GM06990 (cell line): ENCODE data around the gene ATP23.

ENCODE experiments used
- DNase-seq: peaks from one replicate; pipeline ENCODE4 v3.0.0-alpha.2; 2011; ENCODE audit not compliant: insufficient read length; ENCODE audit errors: extremely low read depth
- H3K27me3 ChIP-seq: replicated peaks from 2 replicates; pipeline ENCODE4 v1.6.0; 2011; ENCODE audit warnings: low read length; ENCODE audit not compliant: control insufficient read depth, insufficient read depth
- H3K36me3 ChIP-seq: 2 replicates; pipeline ENCODE4 v1.5.1; 2011; ENCODE audit warnings: low read length; ENCODE audit not compliant: control insufficient read depth, insufficient read depth
- H3K4me3 ChIP-seq: replicated peaks from 2 replicates; pipeline ENCODE4 v1.5.1; 2011; ENCODE audit warnings: low read depth, mild to moderate bottlenecking, control low read depth, low read length
- TF ChIP-seq, protein P1 (sequence below): IDR thresholded peaks from 2 replicates; pipeline ENCODE4 v1.5.1; 2011; ENCODE audit warnings: low read length, control low read depth, mild to moderate bottlenecking, inconsistent platforms; ENCODE audit not compliant: insufficient read depth, poor library complexity, severe bottlenecking

Gene ATP23

GRCh38 chr12:57993030-57993429, 51.7 kb downstream of the ATP23 start:
- no peak for DNase-seq

GRCh38 chr12:57993834-57994233, 52.5 kb downstream of the ATP23 start:
- TF ChIP-seq, protein P1, sequence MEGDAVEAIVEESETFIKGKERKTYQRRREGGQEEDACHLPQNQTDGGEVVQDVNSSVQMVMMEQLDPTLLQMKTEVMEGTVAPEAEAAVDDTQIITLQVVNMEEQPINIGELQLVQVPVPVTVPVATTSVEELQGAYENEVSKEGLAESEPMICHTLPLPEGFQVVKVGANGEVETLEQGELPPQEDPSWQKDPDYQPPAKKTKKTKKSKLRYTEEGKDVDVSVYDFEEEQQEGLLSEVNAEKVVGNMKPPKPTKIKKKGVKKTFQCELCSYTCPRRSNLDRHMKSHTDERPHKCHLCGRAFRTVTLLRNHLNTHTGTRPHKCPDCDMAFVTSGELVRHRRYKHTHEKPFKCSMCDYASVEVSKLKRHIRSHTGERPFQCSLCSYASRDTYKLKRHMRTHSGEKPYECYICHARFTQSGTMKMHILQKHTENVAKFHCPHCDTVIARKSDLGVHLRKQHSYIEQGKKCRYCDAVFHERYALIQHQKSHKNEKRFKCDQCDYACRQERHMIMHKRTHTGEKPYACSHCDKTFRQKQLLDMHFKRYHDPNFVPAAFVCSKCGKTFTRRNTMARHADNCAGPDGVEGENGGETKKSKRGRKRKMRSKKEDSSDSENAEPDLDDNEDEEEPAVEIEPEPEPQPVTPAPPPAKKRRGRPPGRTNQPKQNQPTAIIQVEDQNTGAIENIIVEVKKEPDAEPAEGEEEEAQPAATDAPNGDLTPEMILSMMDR, result no peak
- no peak overlapping the region for H3K4me3 ChIP-seq
- H3K36me3 ChIP-seq, result no peaks in the 10 kb centered on the region
- DNase-seq, result no peak
- no peaks in the 10 kb centered on the region for H3K27me3 ChIP-seq

More at GRCh38 chr12:57993030-57993429, 51.7 kb downstream of the ATP23 start:
- no peaks in the 10 kb centered on the region for H3K27me3 ChIP-seq
- H3K4me3 ChIP-seq, result no peak overlapping the region
- no peaks in the 10 kb centered on the region for H3K36me3 ChIP-seq
- TF ChIP-seq, protein P1, result no peak

DNA sequence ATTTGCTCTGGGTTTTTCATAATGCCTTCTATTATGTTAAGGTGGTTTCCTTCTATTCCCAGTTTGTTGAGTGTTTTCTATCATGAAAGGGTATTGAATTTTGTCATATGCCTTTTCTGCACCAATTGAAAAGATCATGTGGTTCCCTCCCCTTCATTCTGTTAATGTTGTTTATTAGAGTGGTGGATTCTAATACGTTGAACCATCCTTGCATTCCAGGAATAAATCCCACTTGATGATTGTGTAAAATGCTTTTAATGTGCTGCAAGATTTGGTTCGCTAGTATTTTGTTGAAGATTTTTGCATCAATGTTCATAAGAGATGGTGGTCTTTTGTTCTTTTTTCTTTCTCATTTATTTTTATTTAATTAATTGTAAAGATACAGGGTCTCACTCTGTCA, 55.2 kb downstream of the ATP23 start:
- H3K27me3 ChIP-seq, result no peaks in the 10 kb centered on the region
- TF ChIP-seq, protein P1, result no peak
- H3K4me3 ChIP-seq, result no peak overlapping the region
- DNase-seq, result no peak
- H3K36me3 ChIP-seq, result no peaks in the 10 kb centered on the region

DNA sequence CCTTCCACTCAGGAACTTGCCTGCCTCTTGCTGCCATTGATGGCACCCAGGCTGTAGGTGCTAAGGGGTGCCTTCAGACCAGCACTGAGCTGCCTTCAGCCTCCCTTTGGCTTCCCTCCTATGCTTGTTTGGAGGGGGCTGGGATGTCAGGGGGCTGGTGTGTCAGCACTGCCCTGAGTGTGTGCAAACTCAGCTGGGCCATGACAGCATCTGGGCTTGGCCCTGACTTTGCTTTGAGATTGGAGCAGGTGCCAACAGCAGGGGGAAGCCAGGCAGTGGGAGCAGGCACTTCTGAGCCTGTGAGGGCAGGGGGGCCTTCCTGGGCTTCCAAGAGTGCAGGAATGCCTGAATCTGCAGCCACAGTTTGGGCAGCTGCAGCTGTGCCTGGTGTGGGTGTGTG, 56.9 kb downstream of the ATP23 start:
- H3K4me3 ChIP-seq, result no peak overlapping the region
- H3K36me3 ChIP-seq, result no peaks in the 10 kb centered on the region
- H3K27me3 ChIP-seq, result no peaks in the 10 kb centered on the region
- no peak for DNase-seq
- TF ChIP-seq, protein P1, result no peak

GRCh38 chr12:58000499-58000898, 59.1 kb downstream of the ATP23 start:
- Histone ChIP-seq H3K27me3 (no peaks in the 10 kb centered on the region), H3K4me3 (no peak overlapping the region), H3K36me3 (no peaks in the 10 kb centered on the region)
- DNase-seq, result no peak
- TF ChIP-seq, protein P1, result no peak

GRCh38 chr12:58007875-58008274, 66.5 kb downstream of the ATP23 start:
- TF ChIP-seq, protein P1, result no peak
- no peak for DNase-seq
- H3K4me3 ChIP-seq, result no peak overlapping the region
- H3K36me3 ChIP-seq, result no peaks in the 10 kb centered on the region
- no peaks in the 10 kb centered on the region for H3K27me3 ChIP-seq
